Sigmoid colon (tissue), 7 donors: ENCODE data around the gene FNIP2. TPM values are rescaled to one million over a fixed set of nuclear protein-coding genes. Genes with fewer than 3 reads are reported as not detected.

Source experiments
- DNase-seq: peaks from one replicate; pipeline ENCODE4 v3.0.0-alpha.2; 2019
- H3K27ac ChIP-seq, 4 donors: fragments of 200-600 bp; sonication (generic); one replicate each; pipeline ENCODE4 v1.5.1; 2016 to 2019; ENCODE audit warnings: mild to moderate bottlenecking in 1 of 4
- H3K27me3 ChIP-seq, 3 donors: fragments of 200-600 bp; sonication (generic); one replicate each; pipeline ENCODE4 v1.5.1; 2019; ENCODE audit warnings: mild to moderate bottlenecking in 1 of 3
- H3K36me3 ChIP-seq, 4 donors: fragments of 200-600 bp; sonication (generic); one replicate each; pipeline ENCODE4 v1.5.1; 2016 to 2019
- H3K4me1 ChIP-seq, 4 donors: fragments of 200-600 bp; sonication (generic); one replicate each; pipeline ENCODE4 v1.5.1; 2017 to 2019
- H3K4me3 ChIP-seq, 4 donors: fragments of 200-600 bp; sonication (generic); one replicate each; pipeline ENCODE4 v1.5.1; 2017 to 2019; ENCODE audit warnings: mild to moderate bottlenecking in 2 of 4, moderate library complexity in 1 of 4
- H3K9me3 ChIP-seq, 4 donors: fragments of 200-600 bp in 3 of 4; sonication (generic) in 3 of 4; one replicate each; pipeline versions ENCODE4 v1.5.1 to v1.6.1; 2013 to 2019
- CTCF ChIP-seq, 4 experiments: fragments of 450-650 bp in 3 of 4; fragments of 200-600 bp in 1 of 4; IDR thresholded peaks; one replicate each; pipeline ENCODE4 v1.5.1; 2016 to 2019; ENCODE audit warnings: antibody characterized with exemption in 4 of 4, mild to moderate bottlenecking in 3 of 4, moderate library complexity in 2 of 4
- EP300 ChIP-seq, 4 donors: sonication (generic); formaldehyde crosslinking; IDR thresholded peaks; one replicate each; pipeline ENCODE4 v1.6.1; 2017; ENCODE audit warnings: antibody characterized with exemption in 4 of 4
- POLR2A ChIP-seq, 2 donors: fragments of 450-650 bp; IDR thresholded peaks; one replicate each; pipeline ENCODE4 v1.6.1; 2016; ENCODE audit warnings: antibody characterized with exemption in 2 of 2, mild to moderate bottlenecking in 2 of 2, moderate library complexity in 2 of 2
- POLR2AphosphoS5 ChIP-seq, 4 donors: sonication (generic); formaldehyde crosslinking; IDR thresholded peaks; one replicate each; pipeline ENCODE4 v1.6.1; 2017; ENCODE audit warnings: antibody characterized with exemption in 4 of 4
- WGBS, 2 donors: extraction: QIAGEN DNeasy Blood & Tissue Kit; methylation state at CpG; one replicate each; pipeline ENCODE4 v1.1.7; 2013; 5-methylcytosine and 5-hydroxymethylcytosine counted together
- intact Hi-C: fragments of 100-400 bp; cut with DNase I; formaldehyde crosslinking; loops from one replicate; pipeline ENCODE4 v1.15.1; 2023
- polyA plus RNA-seq, 3 donors: library from polyadenylated mRNA; stranded (reverse); fragments of 200-250 nt; gene quantifications; one replicate each; pipeline ENCODE4 v1.2.3, GENCODE V29; 2013
- total RNA-seq, 4 donors: library from RNA; depleted of rRNA; stranded (reverse); fragments of >200 nt; gene quantifications; one replicate each; pipeline ENCODE4 v1.1.0, GENCODE V29; 2016
- donor health status: healthy with polysubstance abuse.
- donor health status: Bipolar disorder and iron deficiency.
- donor health status: healthy.

The FNIP2 gene
- total and polyA plus RNA-seq, 7 donors = 14.4 to 38.9 (median 35.2) TPM

- no peak overlapping the region for H3K4me3 ChIP-seq
- no peaks in the 10 kb centered on the region for H3K27me3 ChIP-seq
- intact Hi-C loops = loop anchor here (5.0 kb wide), 1 partner anchor 478 kb away; no protein-coding TSS in a partner anchor
- no peak overlapping the region for H3K27ac ChIP-seq
- TF ChIP-seq POLR2A (IDR thresholded peaks at IDR 0.05) (no peak), EP300 (IDR thresholded peaks at IDR 0.05) (no peak), CTCF (IDR thresholded peaks at IDR 0.05) (no peak), POLR2AphosphoS5 (IDR thresholded peaks at IDR 0.05) (no peak)
- WGBS, 2 donors = 88 to 89% methylated on average over 4 of the region's 4 CpGs
- H3K4me1 ChIP-seq = peaks cover 0 to 14% (median 11%) of the 10 kb centered on the region in 4 donors
- no peak for DNase-seq
- no peaks in the 10 kb centered on the region for H3K9me3 ChIP-seq
- H3K36me3 ChIP-seq = peaks cover 0 to 9% (median 5%) of the 10 kb centered on the region in 4 donors
These were observed 44.2 kb upstream of the FNIP2 start for GRCh38 chr4:158724637-158725036.

- WGBS, 2 donors = 90 to 91% methylated on average over 6 of the region's 6 CpGs
- no peak for DNase-seq
- intact Hi-C loops = no loop called here
- no peaks in the 10 kb centered on the region for H3K36me3 ChIP-seq
- H3K4me3 ChIP-seq = no peak overlapping the region
- TF ChIP-seq POLR2A (IDR thresholded peaks at IDR 0.05) (no peak), POLR2AphosphoS5 (IDR thresholded peaks at IDR 0.05) (no peak), CTCF (IDR thresholded peaks at IDR 0.05) (no peak), EP300 (IDR thresholded peaks at IDR 0.05) (no peak)
- no peaks in the 10 kb centered on the region for H3K27me3 ChIP-seq
- no peaks in the 10 kb centered on the region for H3K9me3 ChIP-seq
- H3K4me1 ChIP-seq = peaks cover 0 to 16% (median 8%) of the 10 kb centered on the region in 4 donors
- no peak overlapping the region for H3K27ac ChIP-seq
These were observed 42.2 kb upstream of the FNIP2 start for GRCh38 chr4:158726633-158727032.

- WGBS, 2 donors = 73 to 77% methylated on average over 1 of the region's 1 CpG
- Histone ChIP-seq H3K27ac (no peak overlapping the region), H3K9me3 (no peaks in the 10 kb centered on the region), H3K4me3 (no peak overlapping the region), H3K4me1 (peaks cover 0 to 7% (median 0%) of the 10 kb centered on the region in 4 donors), H3K27me3 (no peaks in the 10 kb centered on the region), H3K36me3 (no peaks in the 10 kb centered on the region)
- TF ChIP-seq POLR2AphosphoS5 (IDR thresholded peaks at IDR 0.05) (no peak), POLR2A (IDR thresholded peaks at IDR 0.05) (no peak), CTCF (IDR thresholded peaks at IDR 0.05) (no peak), EP300 (IDR thresholded peaks at IDR 0.05) (no peak)
- intact Hi-C loops = no loop called here
- no peak for DNase-seq
These were observed 40.6 kb upstream of the FNIP2 start for GRCh38 chr4:158728236-158728635.

- WGBS, 2 donors = 19 to 21% methylated on average over 5 of the region's 5 CpGs
- DNase-seq = peak; percentile 77
- intact Hi-C loops = loop anchor here (1.0 to 5.0 kb wide), 2 partner anchors 120 to 717 kb away; no protein-coding TSS in a partner anchor
- Histone ChIP-seq H3K4me3 (no peak overlapping the region), H3K36me3 (no peaks in the 10 kb centered on the region), H3K4me1 (peaks cover 0 to 4% (median 0%) of the 10 kb centered on the region in 4 donors), H3K9me3 (no peaks in the 10 kb centered on the region), H3K27ac (no peak overlapping the region), H3K27me3 (no peaks in the 10 kb centered on the region)
- TF ChIP-seq CTCF (IDR thresholded peaks at IDR 0.05) (peak; percentile 87 to 95 (median 92)), POLR2AphosphoS5 (IDR thresholded peaks at IDR 0.05) (no peak), EP300 (IDR thresholded peaks at IDR 0.05) (no peak)
These were observed 38.9 kb upstream of the FNIP2 start for GRCh38 chr4:158729716-158730559.
